C4-2B (cell line): ENCODE results near the gene SDK2.

Experiments
- H3K27ac ChIP-seq: fragments of 450-650 bp; 2 replicates; pipeline ENCODE4 v1.5.1; 2017
- CTCF ChIP-seq: fragments of 450-650 bp; conservative IDR thresholded peaks from 2 replicates; pipeline ENCODE4 v1.5.1; 2017; ENCODE audit warnings: mild to moderate bottlenecking
- ZFX ChIP-seq: fragments of 450-650 bp; IDR thresholded peaks from 2 replicates; pipeline ENCODE4 v1.6.1; 2017

Gene SDK2

GRCh38 chr17:73546770-73547536, 97.3 kb downstream of the SDK2 start:
- no peak overlapping the region for H3K27ac ChIP-seq
- TF ChIP-seq CTCF (no peak), ZFX (no peak)

DNA sequence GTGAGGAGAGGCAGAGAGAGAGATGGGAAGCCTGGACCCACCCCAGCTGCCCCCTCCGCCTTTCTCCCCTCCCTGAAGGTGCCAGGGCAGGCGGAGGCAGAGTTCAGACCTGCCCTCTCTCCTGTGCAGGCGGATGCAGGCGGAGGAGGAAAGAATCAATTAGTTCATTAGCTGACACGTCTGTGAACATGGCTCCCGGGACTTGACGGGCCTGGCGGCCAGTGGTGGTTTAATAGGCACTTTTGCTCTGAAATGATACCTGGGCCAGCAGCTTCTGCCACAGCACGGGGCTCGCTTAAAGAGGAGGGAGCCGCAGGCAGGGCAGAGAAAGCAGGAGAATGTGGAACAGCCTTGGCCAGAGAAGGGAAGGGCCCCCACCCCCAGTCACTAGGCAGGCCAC, 98.1 kb downstream of the SDK2 start:
- TF ChIP-seq ZFX (no peak), CTCF (no peak)
- no peak overlapping the region; the same call in 1 of the 2 replicates for H3K27ac ChIP-seq

- no peak overlapping the region for H3K27ac ChIP-seq
- no peak for TF ChIP-seq ZFX
- no peak for TF ChIP-seq CTCF
Measured at GRCh38 chr17:73545109-73546032, 98.9 kb downstream of the SDK2 start.

- TF ChIP-seq ZFX, result no peak
- TF ChIP-seq CTCF, result no peak
- H3K27ac ChIP-seq, result no peak overlapping the region
Measured at GRCh38 chr17:73544333-73544732, 99.9 kb downstream of the SDK2 start.

DNA sequence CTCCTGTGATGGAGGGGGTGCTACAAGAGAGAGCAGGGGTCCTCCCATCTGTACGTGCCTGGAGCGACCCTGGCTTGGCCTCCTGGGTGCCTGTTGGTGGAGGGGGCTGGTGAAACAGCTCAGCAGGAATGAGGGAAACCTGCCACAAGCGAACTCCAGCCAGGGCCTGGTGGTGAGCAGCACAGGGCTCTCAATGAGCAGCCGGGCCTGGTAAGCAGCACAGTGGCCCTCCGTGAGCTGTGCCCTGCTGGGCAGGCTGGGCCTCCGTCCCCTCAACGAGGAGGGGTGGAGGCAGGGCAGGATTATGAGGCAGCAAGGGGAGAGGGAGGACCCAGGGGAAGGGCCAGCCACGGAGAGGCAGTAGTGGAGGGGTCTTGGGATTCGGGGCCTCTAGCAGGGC, 101.9 kb downstream of the SDK2 start:
- H3K27ac ChIP-seq, result no peak overlapping the region
- no peak for TF ChIP-seq CTCF
- no peak for TF ChIP-seq ZFX

DNA sequence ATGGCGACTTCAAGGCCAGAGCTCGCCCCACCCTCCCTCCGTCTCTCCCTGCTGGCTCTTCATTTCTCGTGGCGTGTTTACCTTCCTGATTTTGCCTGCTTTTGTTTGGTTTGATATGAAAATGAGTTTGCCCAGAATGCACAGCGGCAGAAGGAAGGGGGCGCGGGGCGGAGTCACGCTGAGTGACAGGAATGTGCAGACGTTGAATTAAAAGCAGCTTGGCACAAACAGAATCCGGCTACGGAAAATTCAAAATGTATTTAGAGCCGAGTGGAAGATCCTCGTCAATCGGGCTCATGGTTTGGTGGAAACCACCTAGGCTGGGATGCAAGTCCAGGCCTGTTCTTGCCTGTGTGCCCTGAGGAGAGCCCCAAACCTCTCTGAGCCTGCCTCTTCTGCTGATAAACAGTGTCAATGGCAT, 102.7 kb downstream of the SDK2 start:
- TF ChIP-seq CTCF (no peak), ZFX (no peak)
- no peak overlapping the region for H3K27ac ChIP-seq

GRCh38 chr17:73541111-73541510, 103.1 kb downstream of the SDK2 start:
- no peak for TF ChIP-seq ZFX
- TF ChIP-seq CTCF, result no peak
- no peak overlapping the region for H3K27ac ChIP-seq
